ENCODE results near the gene KLC4. TPM values are rescaled to one million over a fixed set of nuclear protein-coding genes. Genes with fewer than 3 reads are reported as not detected.
"Not testable (repeated sequence)": the region's sequence is repeated elsewhere in the genome, so short reads cannot be mapped to it uniquely, and the experiment has no call there.

KLC4 gene
- total RNA-seq, 1 experiment from 2014 or later = 13.8 TPM

- Histone ChIP-seq H4K20me1 (ENCODE audit: insufficient read depth, low read depth, low read length) (no peaks in the 10 kb centered on the region), H3K4me2 (ENCODE audit: low read depth, low read length, poor library complexity, severe bottlenecking) (no peak overlapping the region), H3K9ac (ENCODE audit: low read length) (no peak overlapping the region), H3K4me3 (ENCODE audit: low read length) (no peak overlapping the region), H3K4me1 (ENCODE audit: low read length) (no peaks in the 10 kb centered on the region), H3K79me2 (ENCODE audit: low read length) (no peaks in the 10 kb centered on the region), H2AFZ (ENCODE audit: low read length) (no peak overlapping the region), H3K27me3 (ENCODE audit: low read length) (no peaks in the 10 kb centered on the region), H3K9me2 (replicated peaks; ENCODE audit: insufficient read depth, low read length) (no peaks in the 10 kb centered on the region), H3K36me3 (ENCODE audit: insufficient read depth, low read length) (0 out of 2 replicates have a peak, but pooled peaks cover 4% of the 10 kb centered on the region), H3K27ac (ENCODE audit: low read length) (no peak overlapping the region), H3K9me3 (ENCODE audit: low read length) (no peaks in the 10 kb centered on the region)
- DNase-seq = no peak
These were observed 18.7 kb upstream of the KLC4 start for GRCh38 chr6:43040542-43041257.

- not testable (repeated sequence) for H3K9me2 ChIP-seq (replicated peaks; ENCODE audit: insufficient read depth, low read length); DNase-seq; H3K27ac ChIP-seq (ENCODE audit: low read length); H3K9me3 ChIP-seq (ENCODE audit: low read length); H3K79me2 ChIP-seq (ENCODE audit: low read length); H3K4me3 ChIP-seq (ENCODE audit: low read length); H3K36me3 ChIP-seq (ENCODE audit: insufficient read depth, low read length); H3K4me1 ChIP-seq (ENCODE audit: low read length); H3K4me2 ChIP-seq (ENCODE audit: low read depth, low read length, poor library complexity, severe bottlenecking); H4K20me1 ChIP-seq (ENCODE audit: insufficient read depth, low read depth, low read length); H3K27me3 ChIP-seq (ENCODE audit: low read length); H2AFZ ChIP-seq (ENCODE audit: low read length); H3K9ac ChIP-seq (ENCODE audit: low read length)
These were observed 18.0 kb upstream of the KLC4 start for GRCh38 chr6:43041475-43041874.

DNA sequence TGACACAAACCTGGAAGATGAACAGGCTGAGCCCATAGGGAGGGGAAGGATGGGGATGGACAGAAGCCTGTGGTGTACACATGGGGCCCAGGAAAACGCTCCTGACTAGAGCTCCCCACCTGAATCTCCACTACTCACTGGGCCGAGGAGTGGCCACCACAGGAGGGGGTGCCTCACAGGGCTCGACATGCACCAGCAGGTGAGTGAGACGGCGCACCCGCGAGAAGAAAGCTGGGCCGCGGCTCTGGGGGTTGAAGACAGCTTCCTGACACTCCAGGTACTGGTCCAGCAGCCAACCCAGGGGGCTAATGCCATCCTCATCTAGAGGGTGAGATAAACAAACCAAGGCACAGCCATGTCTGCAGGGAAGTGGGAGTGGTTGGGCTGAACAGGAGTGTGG lies 16.1 kb upstream of the KLC4 start:
- H3K4me3 ChIP-seq (ENCODE audit: low read length) = no peak overlapping the region
- no peak overlapping the region for H3K9ac ChIP-seq (ENCODE audit: low read length)
- no peaks in the 10 kb centered on the region for H3K79me2 ChIP-seq (ENCODE audit: low read length)
- H3K27me3 ChIP-seq (ENCODE audit: low read length) = no peaks in the 10 kb centered on the region
- no peak overlapping the region for H2AFZ ChIP-seq (ENCODE audit: low read length)
- H3K9me3 ChIP-seq (ENCODE audit: low read length) = no peaks in the 10 kb centered on the region
- H3K27ac ChIP-seq (ENCODE audit: low read length) = no peak overlapping the region
- peak; percentile 35 for DNase-seq
- peaks cover 7% of the 10 kb centered on the region; the same call in 1 of the 2 replicates for H3K36me3 ChIP-seq (ENCODE audit: insufficient read depth, low read length)
- no peaks in the 10 kb centered on the region for H4K20me1 ChIP-seq (ENCODE audit: insufficient read depth, low read depth, low read length)
- H3K4me1 ChIP-seq (ENCODE audit: low read length) = no peaks in the 10 kb centered on the region
- H3K9me2 ChIP-seq (replicated peaks; ENCODE audit: insufficient read depth, low read length) = no peaks in the 10 kb centered on the region
- H3K4me2 ChIP-seq (ENCODE audit: low read depth, low read length, poor library complexity, severe bottlenecking) = no peak overlapping the region

DNA sequence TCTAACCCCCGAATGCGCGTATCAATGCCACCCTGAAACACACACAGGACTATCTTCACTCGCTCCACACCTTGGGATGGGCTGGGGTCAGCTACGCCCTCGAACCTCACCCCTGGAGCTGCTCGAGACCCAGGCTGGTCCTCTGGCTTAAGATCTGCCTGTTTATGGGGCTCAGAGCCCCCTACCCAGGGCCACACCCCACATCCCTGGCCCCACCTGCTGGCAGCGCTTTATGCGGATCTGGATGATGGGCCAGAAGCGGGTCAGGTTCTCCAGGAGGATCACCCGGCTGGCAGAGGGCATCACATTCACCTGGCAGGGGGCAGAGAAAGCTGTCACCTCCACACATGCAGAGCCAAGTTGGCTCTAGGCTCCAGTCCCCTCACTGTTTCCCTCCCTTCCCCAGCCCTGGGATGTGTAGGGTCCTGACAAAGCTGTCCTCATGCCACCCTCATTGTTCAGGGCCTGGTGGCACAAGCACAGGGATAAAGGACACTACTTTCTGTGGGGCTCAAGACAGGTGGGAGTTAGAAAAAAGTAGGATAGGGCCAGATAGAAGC lies 14.0 kb upstream of the KLC4 start:
- Histone ChIP-seq H3K27ac (ENCODE audit: low read length) (no peak overlapping the region), H3K9me2 (replicated peaks; ENCODE audit: insufficient read depth, low read length) (no peaks in the 10 kb centered on the region), H3K27me3 (ENCODE audit: low read length) (no peaks in the 10 kb centered on the region), H2AFZ (ENCODE audit: low read length) (no peak overlapping the region), H3K36me3 (ENCODE audit: insufficient read depth, low read length) (peaks cover 12% of the 10 kb centered on the region; the same call in 1 of the 2 replicates), H3K9ac (ENCODE audit: low read length) (no peak overlapping the region), H3K4me1 (ENCODE audit: low read length) (no peaks in the 10 kb centered on the region), H3K9me3 (ENCODE audit: low read length) (no peaks in the 10 kb centered on the region), H3K4me3 (ENCODE audit: low read length) (no peak overlapping the region), H4K20me1 (ENCODE audit: insufficient read depth, low read depth, low read length) (no peaks in the 10 kb centered on the region), H3K79me2 (ENCODE audit: low read length) (no peaks in the 10 kb centered on the region), H3K4me2 (ENCODE audit: low read depth, low read length, poor library complexity, severe bottlenecking) (no peak overlapping the region)
- DNase-seq = no peak

DNA sequence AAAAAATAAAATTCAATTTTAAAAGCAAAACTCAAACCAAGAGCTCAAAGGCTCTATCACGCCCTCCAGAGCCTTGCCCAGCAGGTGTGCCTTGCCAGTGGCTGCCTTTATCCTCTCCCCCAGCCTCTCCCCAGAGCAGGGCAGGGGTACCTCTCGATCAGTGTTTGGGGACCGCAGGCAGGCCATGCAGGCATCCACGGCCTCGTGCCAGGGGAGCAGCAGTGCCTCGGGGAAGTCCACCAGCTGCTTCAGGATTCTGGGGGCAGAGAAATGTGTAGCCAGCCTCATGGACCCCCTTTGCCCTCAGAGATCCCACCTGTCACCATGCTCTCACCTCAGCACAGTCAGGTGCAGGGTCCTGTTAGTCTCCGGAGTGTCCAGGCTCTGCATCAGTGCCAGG lies 11.4 kb upstream of the KLC4 start:
- Histone ChIP-seq H3K27ac (ENCODE audit: low read length) (no peak overlapping the region), H3K36me3 (ENCODE audit: insufficient read depth, low read length) (peaks cover 9% of the 10 kb centered on the region; the same call in 1 of the 2 replicates), H3K9ac (ENCODE audit: low read length) (no peak overlapping the region), H3K9me3 (ENCODE audit: low read length) (no peaks in the 10 kb centered on the region), H3K9me2 (replicated peaks; ENCODE audit: insufficient read depth, low read length) (no peaks in the 10 kb centered on the region), H3K27me3 (ENCODE audit: low read length) (no peaks in the 10 kb centered on the region), H3K4me2 (ENCODE audit: low read depth, low read length, poor library complexity, severe bottlenecking) (no peak overlapping the region), H3K4me1 (ENCODE audit: low read length) (peaks cover 18% of the 10 kb centered on the region), H2AFZ (ENCODE audit: low read length) (no peak overlapping the region), H3K4me3 (ENCODE audit: low read length) (no peak overlapping the region), H3K79me2 (ENCODE audit: low read length) (peaks cover 16% of the 10 kb centered on the region), H4K20me1 (ENCODE audit: insufficient read depth, low read depth, low read length) (no peaks in the 10 kb centered on the region)
- DNase-seq = no peak

DNA sequence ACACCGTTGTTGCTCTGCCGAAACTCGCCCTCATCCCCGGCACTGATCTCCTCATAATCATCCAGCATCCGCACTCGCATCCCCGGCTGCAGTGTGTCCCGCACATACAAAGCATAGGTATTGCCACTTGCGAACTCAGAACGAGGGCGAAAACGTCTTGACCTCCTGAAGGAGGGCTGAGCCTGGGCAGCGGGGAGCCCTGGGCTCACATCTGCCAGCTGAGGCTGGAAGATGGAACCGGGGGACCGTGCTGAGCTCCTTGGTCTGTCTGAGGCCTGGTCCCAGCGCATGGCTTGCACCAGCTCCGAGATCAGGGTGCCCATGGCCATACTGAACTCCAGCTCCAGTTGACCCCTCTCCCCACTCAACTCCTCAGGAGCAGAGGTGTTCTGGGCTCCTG lies 8.4 kb upstream of the KLC4 start:
- H3K79me2 ChIP-seq (ENCODE audit: low read length) = peaks cover 21% of the 10 kb centered on the region
- no peaks in the 10 kb centered on the region for H3K9me2 ChIP-seq (replicated peaks; ENCODE audit: insufficient read depth, low read length)
- no peaks in the 10 kb centered on the region for H3K9me3 ChIP-seq (ENCODE audit: low read length)
- no peaks in the 10 kb centered on the region for H3K27me3 ChIP-seq (ENCODE audit: low read length)
- H3K27ac ChIP-seq (ENCODE audit: low read length) = no peak overlapping the region
- H3K36me3 ChIP-seq (ENCODE audit: insufficient read depth, low read length) = peaks cover 11% of the 10 kb centered on the region; the same call in 1 of the 2 replicates
- H3K4me3 ChIP-seq (ENCODE audit: low read length) = no peak overlapping the region
- peaks cover 26% of the 10 kb centered on the region for H3K4me1 ChIP-seq (ENCODE audit: low read length)
- no peak for DNase-seq
- no peak overlapping the region for H3K9ac ChIP-seq (ENCODE audit: low read length)
- no peaks in the 10 kb centered on the region for H4K20me1 ChIP-seq (ENCODE audit: insufficient read depth, low read depth, low read length)
- H2AFZ ChIP-seq (ENCODE audit: low read length) = no peak overlapping the region
- no peak overlapping the region for H3K4me2 ChIP-seq (ENCODE audit: low read depth, low read length, poor library complexity, severe bottlenecking)

GRCh38 chr6:43052225-43052841 lies 7.1 kb upstream of the KLC4 start:
- DNase-seq = no peak
- Histone ChIP-seq H3K9ac (ENCODE audit: low read length) (peak overlapping the region; percentile 98), H3K79me2 (ENCODE audit: low read length) (peaks cover 21% of the 10 kb centered on the region), H3K27ac (ENCODE audit: low read length) (no peak overlapping the region; the same call in 1 of the 2 replicates), H4K20me1 (ENCODE audit: insufficient read depth, low read depth, low read length) (no peaks in the 10 kb centered on the region), H3K4me3 (ENCODE audit: low read length) (peak overlapping the region; percentile 99), H3K9me3 (ENCODE audit: low read length) (no peaks in the 10 kb centered on the region), H3K4me1 (ENCODE audit: low read length) (peaks cover 26% of the 10 kb centered on the region), H3K27me3 (ENCODE audit: low read length) (no peaks in the 10 kb centered on the region), H2AFZ (ENCODE audit: low read length) (no peak overlapping the region), H3K36me3 (ENCODE audit: insufficient read depth, low read length) (peaks cover 13% of the 10 kb centered on the region; the same call in 1 of the 2 replicates), H3K9me2 (replicated peaks; ENCODE audit: insufficient read depth, low read length) (no peaks in the 10 kb centered on the region), H3K4me2 (ENCODE audit: low read depth, low read length, poor library complexity, severe bottlenecking) (peak overlapping the region; percentile 100)

- no peaks in the 10 kb centered on the region for H4K20me1 ChIP-seq (ENCODE audit: insufficient read depth, low read depth, low read length)
- DNase-seq = peak; percentile 64
- H2AFZ ChIP-seq (ENCODE audit: low read length) = peak overlapping the region; percentile 50
- peak overlapping the region; percentile 100 for H3K4me2 ChIP-seq (ENCODE audit: low read depth, low read length, poor library complexity, severe bottlenecking)
- H3K9me2 ChIP-seq (replicated peaks; ENCODE audit: insufficient read depth, low read length) = no peaks in the 10 kb centered on the region
- H3K9ac ChIP-seq (ENCODE audit: low read length) = peak overlapping the region; percentile 98
- no peaks in the 10 kb centered on the region for H3K9me3 ChIP-seq (ENCODE audit: low read length)
- peaks cover 30% of the 10 kb centered on the region for H3K4me1 ChIP-seq (ENCODE audit: low read length)
- peak overlapping the region; percentile 69 for H3K27ac ChIP-seq (ENCODE audit: low read length)
- peaks cover 13% of the 10 kb centered on the region; the same call in 1 of the 2 replicates for H3K36me3 ChIP-seq (ENCODE audit: insufficient read depth, low read length)
- no peaks in the 10 kb centered on the region for H3K27me3 ChIP-seq (ENCODE audit: low read length)
- H3K4me3 ChIP-seq (ENCODE audit: low read length) = peak overlapping the region; percentile 99
- H3K79me2 ChIP-seq (ENCODE audit: low read length) = peaks cover 27% of the 10 kb centered on the region
These were observed 6.4 kb upstream of the KLC4 start for GRCh38 chr6:43052842-43053544.
